ENCODE results near the gene ZNF648.
"Not testable (repeated sequence)": the region's sequence is repeated elsewhere in the genome, so short reads cannot be mapped to it uniquely, and the experiment has no call there.

The ZNF648 gene

GRCh38 chr1:182010800-182011370 is 50.6 kb downstream of the ZNF648 start:
- DNase-seq, result not testable (repeated sequence)

DNA sequence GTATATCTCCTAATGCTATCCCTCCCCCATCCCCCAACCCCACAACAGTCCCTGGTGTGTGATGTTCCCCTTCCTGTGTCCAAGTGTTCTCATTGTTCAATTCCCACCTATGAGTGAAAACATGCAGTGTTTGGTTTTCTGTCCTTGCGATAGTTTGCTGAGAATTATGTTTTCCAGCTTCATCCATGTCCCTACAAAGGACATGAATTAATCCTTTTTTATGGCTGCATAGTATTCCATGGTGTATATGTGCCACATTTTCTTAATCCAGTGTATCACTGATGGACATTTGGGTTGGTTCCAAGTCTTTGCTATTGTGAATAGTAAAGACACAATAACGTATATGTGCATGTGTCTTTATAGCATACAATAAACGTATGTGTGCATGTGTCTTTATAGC is 56.1 kb downstream of the ZNF648 start:
- DNase-seq, result not testable (repeated sequence)

DNA sequence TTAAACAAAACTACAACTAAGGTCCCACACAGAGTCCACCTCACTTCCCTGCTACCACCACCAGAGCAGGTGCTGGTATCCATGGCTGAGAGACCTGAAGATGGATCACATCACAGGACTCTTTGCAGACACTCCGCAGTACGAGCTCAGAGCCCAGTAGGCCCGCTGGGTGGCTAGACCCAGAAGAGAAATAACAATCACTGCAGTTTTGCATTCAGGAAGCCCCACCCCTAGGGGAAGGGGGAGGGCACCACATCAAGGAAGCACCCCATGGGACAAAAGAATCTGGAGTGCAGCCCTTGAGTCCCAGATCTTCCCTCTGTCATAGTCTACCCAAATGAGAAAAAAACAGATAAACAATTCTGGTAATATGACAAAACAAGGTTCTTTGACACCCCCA is 56.9 kb downstream of the ZNF648 start:
- no peak for DNase-seq
